PFSK-1 (cell line): Measurements from ENCODE around the gene GZF1.

Experiments
- FOXP2 ChIP-seq: optimal IDR thresholded peaks from 2 replicates; pipeline ENCODE3; 2011; ENCODE audit warnings: borderline replicate concordance, control low read depth, inconsistent platforms; ENCODE audit not compliant: insufficient read depth; ENCODE audit errors: extremely low read length, extremely low read depth
- POLR2AphosphoS5 ChIP-seq: IDR thresholded peaks from 2 replicates; pipeline ENCODE4 v1.6.1; 2012; ENCODE audit warnings: low read depth, mild to moderate bottlenecking, control low read depth, low read length, moderate library complexity
- SIN3A ChIP-seq: IDR thresholded peaks from 2 replicates; pipeline ENCODE4 v1.6.1; 2012; ENCODE audit warnings: mild to moderate bottlenecking, low read length, moderate library complexity, borderline replicate concordance; ENCODE audit not compliant: insufficient read depth
- TAF1 ChIP-seq: IDR thresholded peaks from 2 replicates; pipeline ENCODE4 v1.6.1; 2012; ENCODE audit warnings: low read length, control low read depth, borderline replicate concordance; ENCODE audit not compliant: insufficient read depth
- TF ChIP-seq, protein P1 (sequence below), 2 experiments: IDR thresholded peaks; 2 replicates each; pipeline versions ENCODE4 v1.6.1 to v1.8.0; 2011 to 2012; ENCODE audit warnings: low read depth in 2 of 2, low read length in 2 of 2, control low read depth in 1 of 2, inconsistent platforms in 1 of 2, mild to moderate bottlenecking in 1 of 2, moderate library complexity in 1 of 2; ENCODE audit not compliant: insufficient read depth in 1 of 2

Gene GZF1

GRCh38 chr20:23403751-23404150, 41.8 kb downstream of the GZF1 start:
- no peak for TF ChIP-seq FOXP2
- TF ChIP-seq TAF1: no peak
- TF ChIP-seq, protein P1, sequence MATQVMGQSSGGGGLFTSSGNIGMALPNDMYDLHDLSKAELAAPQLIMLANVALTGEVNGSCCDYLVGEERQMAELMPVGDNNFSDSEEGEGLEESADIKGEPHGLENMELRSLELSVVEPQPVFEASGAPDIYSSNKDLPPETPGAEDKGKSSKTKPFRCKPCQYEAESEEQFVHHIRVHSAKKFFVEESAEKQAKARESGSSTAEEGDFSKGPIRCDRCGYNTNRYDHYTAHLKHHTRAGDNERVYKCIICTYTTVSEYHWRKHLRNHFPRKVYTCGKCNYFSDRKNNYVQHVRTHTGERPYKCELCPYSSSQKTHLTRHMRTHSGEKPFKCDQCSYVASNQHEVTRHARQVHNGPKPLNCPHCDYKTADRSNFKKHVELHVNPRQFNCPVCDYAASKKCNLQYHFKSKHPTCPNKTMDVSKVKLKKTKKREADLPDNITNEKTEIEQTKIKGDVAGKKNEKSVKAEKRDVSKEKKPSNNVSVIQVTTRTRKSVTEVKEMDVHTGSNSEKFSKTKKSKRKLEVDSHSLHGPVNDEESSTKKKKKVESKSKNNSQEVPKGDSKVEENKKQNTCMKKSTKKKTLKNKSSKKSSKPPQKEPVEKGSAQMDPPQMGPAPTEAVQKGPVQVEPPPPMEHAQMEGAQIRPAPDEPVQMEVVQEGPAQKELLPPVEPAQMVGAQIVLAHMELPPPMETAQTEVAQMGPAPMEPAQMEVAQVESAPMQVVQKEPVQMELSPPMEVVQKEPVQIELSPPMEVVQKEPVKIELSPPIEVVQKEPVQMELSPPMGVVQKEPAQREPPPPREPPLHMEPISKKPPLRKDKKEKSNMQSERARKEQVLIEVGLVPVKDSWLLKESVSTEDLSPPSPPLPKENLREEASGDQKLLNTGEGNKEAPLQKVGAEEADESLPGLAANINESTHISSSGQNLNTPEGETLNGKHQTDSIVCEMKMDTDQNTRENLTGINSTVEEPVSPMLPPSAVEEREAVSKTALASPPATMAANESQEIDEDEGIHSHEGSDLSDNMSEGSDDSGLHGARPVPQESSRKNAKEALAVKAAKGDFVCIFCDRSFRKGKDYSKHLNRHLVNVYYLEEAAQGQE (IDR thresholded peaks at IDR 0.05; ENCODE audit: insufficient read depth in 1 of 2, low read depth in 2 of 2, low read length in 2 of 2): no peak
- TF ChIP-seq SIN3A: no peak
- no peak for TF ChIP-seq POLR2AphosphoS5

DNA sequence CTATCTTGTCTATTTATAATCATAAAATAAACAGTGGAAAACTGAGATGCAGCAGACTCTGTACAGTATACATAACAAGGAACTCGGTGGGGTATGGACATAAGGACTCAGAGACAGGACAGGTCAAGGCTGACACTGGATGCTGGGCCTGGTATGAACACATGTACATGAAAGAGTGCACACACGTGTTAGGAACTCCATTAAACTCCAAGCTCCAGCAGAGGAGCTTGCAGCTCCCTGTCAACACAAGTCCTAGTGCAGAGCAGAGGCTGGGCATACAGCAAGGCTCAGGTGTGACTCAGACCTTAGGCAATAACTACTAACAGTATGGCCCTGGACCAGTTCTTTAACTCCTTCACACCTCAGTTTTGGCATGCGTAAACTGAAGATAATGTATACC, 42.2 kb downstream of the GZF1 start:
- no peak for TF ChIP-seq TAF1
- TF ChIP-seq, protein P1 (IDR thresholded peaks at IDR 0.05; ENCODE audit: insufficient read depth in 1 of 2, low read depth in 2 of 2, low read length in 2 of 2): no peak
- TF ChIP-seq FOXP2: no peak
- no peak for TF ChIP-seq SIN3A
- no peak for TF ChIP-seq POLR2AphosphoS5

DNA sequence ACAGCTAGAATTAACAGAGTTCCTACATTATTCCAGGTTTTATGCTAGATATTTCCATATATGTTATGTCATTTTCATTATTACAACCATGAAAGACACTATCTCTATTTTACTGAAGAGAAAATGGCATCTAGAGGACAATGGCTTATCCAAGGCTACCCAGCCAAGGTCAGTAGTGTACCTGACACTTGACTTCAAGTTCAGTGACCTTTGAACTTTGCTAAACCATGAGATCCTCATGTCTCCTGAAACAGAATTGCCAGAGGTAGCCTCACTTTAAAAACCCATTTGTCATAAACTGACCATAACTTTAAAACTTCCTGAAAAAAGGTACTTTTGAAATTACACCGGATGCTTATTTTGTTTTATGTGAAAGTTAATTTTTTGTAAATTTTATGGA, 44.9 kb downstream of the GZF1 start:
- TF ChIP-seq FOXP2 (no peak), TAF1 (no peak), SIN3A (no peak), POLR2AphosphoS5 (no peak)
- TF ChIP-seq, protein P1 (IDR thresholded peaks at IDR 0.05; ENCODE audit: insufficient read depth in 1 of 2, low read depth in 2 of 2, low read length in 2 of 2): no peak

GRCh38 chr20:23407781-23408464, 45.9 kb downstream of the GZF1 start:
- TF ChIP-seq POLR2AphosphoS5 (no peak), SIN3A (no peak), FOXP2 (no peak), TAF1 (no peak)
- TF ChIP-seq, protein P1 (IDR thresholded peaks at IDR 0.05; ENCODE audit: insufficient read depth in 1 of 2, low read depth in 2 of 2, low read length in 2 of 2): no peak
